ENCODE data around the gene FAM89A. TPM values are rescaled to one million over a fixed set of nuclear protein-coding genes. Genes with fewer than 3 reads are reported as not detected.

FAM89A gene
- total and polyA plus RNA-seq, 2 donors (not counting 3 experiments of a cell fraction or from before 2014, with no cell fraction given) = 21.0 to 24.0 TPM

DNA sequence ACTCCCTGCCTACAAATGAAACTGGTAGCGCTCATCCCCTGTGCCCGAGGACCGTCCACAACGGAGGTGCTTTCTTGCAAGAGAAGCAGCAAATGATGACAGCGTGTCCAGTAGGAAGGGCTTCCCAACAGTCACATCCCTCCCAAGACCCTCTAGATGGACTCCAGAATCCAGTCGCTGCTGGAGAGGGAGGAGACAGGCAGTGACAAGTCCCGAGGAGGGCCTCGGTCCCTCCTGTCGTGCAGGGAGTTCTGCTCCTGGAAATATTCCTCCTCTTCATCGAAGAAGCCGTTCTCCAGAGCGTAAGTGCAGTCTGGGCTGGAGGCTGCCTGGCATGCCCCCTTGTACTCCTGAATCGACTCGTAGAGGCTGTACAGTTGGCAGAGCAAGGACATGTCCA is 20.3 kb downstream of the FAM89A start:
- FAIRE-seq = no peak
- no TSS peak for BruUV-seq (replicated peaks)

More for the DNA sequence above, 20.3 kb downstream of the FAM89A start:
- no peaks in the 10 kb centered on the region for H3K9me1 ChIP-seq (replicated peaks; ENCODE audit: control insufficient read depth, extremely low read depth, insufficient read depth, low read length)
- H2AFZ ChIP-seq (ENCODE audit: low read depth, low read length) = no peak overlapping the region
- H3K79me2 ChIP-seq (ENCODE audit: control insufficient read depth, insufficient read depth, low read length) = no peaks in the 10 kb centered on the region
- peaks cover 0 to 4% of the 10 kb centered on the region in 2 experiments for H3K36me3 ChIP-seq (ENCODE audit: control insufficient read depth in 2 of 2, extremely low read depth in 1 of 2, insufficient read depth in 2 of 2, low read length in 2 of 2)
- peaks cover 7% of the 10 kb centered on the region for H3K4me1 ChIP-seq (ENCODE audit: control insufficient read depth, extremely low read depth, insufficient read depth, low read length)
- TF ChIP-seq MYC (IDR thresholded peaks at IDR 0.05; ENCODE audit: low read depth, low read length) = no peak
- no peak for TF ChIP-seq FOS (IDR thresholded peaks at IDR 0.05; ENCODE audit: borderline replicate concordance, insufficient read depth, low read length)
- TF ChIP-seq JUN (IDR thresholded peaks at IDR 0.05; ENCODE audit: borderline replicate concordance, insufficient read depth, insufficient read length, low read depth) = no peak
- no peak for TF ChIP-seq EZH2 (IDR thresholded peaks at IDR 0.05; ENCODE audit: borderline replicate concordance, low read depth, low read length, severe bottlenecking)
- TF ChIP-seq, protein P1, sequence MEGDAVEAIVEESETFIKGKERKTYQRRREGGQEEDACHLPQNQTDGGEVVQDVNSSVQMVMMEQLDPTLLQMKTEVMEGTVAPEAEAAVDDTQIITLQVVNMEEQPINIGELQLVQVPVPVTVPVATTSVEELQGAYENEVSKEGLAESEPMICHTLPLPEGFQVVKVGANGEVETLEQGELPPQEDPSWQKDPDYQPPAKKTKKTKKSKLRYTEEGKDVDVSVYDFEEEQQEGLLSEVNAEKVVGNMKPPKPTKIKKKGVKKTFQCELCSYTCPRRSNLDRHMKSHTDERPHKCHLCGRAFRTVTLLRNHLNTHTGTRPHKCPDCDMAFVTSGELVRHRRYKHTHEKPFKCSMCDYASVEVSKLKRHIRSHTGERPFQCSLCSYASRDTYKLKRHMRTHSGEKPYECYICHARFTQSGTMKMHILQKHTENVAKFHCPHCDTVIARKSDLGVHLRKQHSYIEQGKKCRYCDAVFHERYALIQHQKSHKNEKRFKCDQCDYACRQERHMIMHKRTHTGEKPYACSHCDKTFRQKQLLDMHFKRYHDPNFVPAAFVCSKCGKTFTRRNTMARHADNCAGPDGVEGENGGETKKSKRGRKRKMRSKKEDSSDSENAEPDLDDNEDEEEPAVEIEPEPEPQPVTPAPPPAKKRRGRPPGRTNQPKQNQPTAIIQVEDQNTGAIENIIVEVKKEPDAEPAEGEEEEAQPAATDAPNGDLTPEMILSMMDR (IDR thresholded peaks at IDR 0.05; ENCODE audit: extremely low read depth in 1 of 2, insufficient read depth in 1 of 2, low read depth in 1 of 2, low read length in 2 of 2) = no peak
- TF ChIP-seq POLR2A (IDR thresholded peaks at IDR 0.05; ENCODE audit: low read depth, low read length) = no peak
- TF ChIP-seq, protein P2, sequence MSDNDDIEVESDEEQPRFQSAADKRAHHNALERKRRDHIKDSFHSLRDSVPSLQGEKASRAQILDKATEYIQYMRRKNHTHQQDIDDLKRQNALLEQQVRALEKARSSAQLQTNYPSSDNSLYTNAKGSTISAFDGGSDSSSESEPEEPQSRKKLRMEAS (IDR thresholded peaks at IDR 0.05; ENCODE audit: insufficient read depth, insufficient read length) = no peak
- TF ChIP-seq GATA2 (IDR thresholded peaks at IDR 0.05; ENCODE audit: insufficient read depth, insufficient read length, low read depth, low read length) = no peak
- no peak for TF ChIP-seq POLR2AphosphoS5 (IDR thresholded peaks at IDR 0.05; ENCODE audit: insufficient read depth, low read depth, low read length)
- intact Hi-C loops (cut with micrococcal nuclease) (loop anchor here (2.0 kb wide), 2 partner anchors 73 to 191 kb away; no protein-coding TSS in a partner anchor), dilution Hi-C loops (cut with MboI; ENCODE audit: extremely low pct_ligation_motif_present, low sequenced_read_pairs) (no loop called here)
- ChIA-PET POLR2A (no interaction called here), CTCF (no interaction called here)
- H3K9ac ChIP-seq (replicated peaks; ENCODE audit: extremely low read depth, insufficient read depth, low read length) = no peak overlapping the region
- no peak overlapping the region for H3K4me2 ChIP-seq (ENCODE audit: insufficient read depth, low read length)
- no peaks in the 10 kb centered on the region for H4K20me1 ChIP-seq (replicated peaks; ENCODE audit: control insufficient read depth, extremely low read depth, insufficient read depth, low read length)
- H3K4me3 ChIP-seq (replicated peaks in 1 of 3; ENCODE audit: insufficient read depth in 1 of 3, low read depth in 1 of 3, low read length in 3 of 3) = no peak overlapping the region
- DNase-seq (ENCODE audit: low read depth, low spot score) = no peak
- H3K27me3 ChIP-seq (ENCODE audit: control insufficient read depth in 2 of 2, insufficient read depth in 2 of 2, low read length in 2 of 2) = no peaks in the 10 kb centered on the region
- no peak overlapping the region for H3K27ac ChIP-seq (ENCODE audit: insufficient read depth, low read depth, low read length)
- no peaks in the 10 kb centered on the region for H3K9me3 ChIP-seq (replicated peaks; ENCODE audit: control insufficient read depth, insufficient read depth, low read length)

Data from endothelial cell of umbilical vein (primary cell).